ENCODE measurements around the gene SPSB4.

- no peak for TF ChIP-seq CTCF (conservative IDR thresholded peaks at IDR 0.05; ENCODE audit: low read length)
- TF ChIP-seq EZH2phosphoT487 (IDR thresholded peaks at IDR 0.05; ENCODE audit: borderline replicate concordance, low read depth, low read length), result no peak
These were observed 4.0 kb downstream of the SPSB4 start for GRCh38 chr3:141055136-141055535.
